ENCODE results near the gene TOMM40.

- TF ChIP-seq GATA3 (IDR thresholded peaks at IDR 0.05; ENCODE audit: low read depth, low read length) (no peak), GATA2 (IDR thresholded peaks at IDR 0.05; ENCODE audit: low read depth, low read length) (no peak)
Observed at GRCh38 chr19:44891016-44891882, at the start of gene TOMM40.
